Right lobe of liver (tissue), 6 donors: ENCODE results near the gene CIB4. TPM values are rescaled to one million over a fixed set of nuclear protein-coding genes. Genes with fewer than 3 reads are reported as not detected.
"Not testable (repeated sequence)": the region's sequence is repeated elsewhere in the genome, so short reads cannot be mapped to it uniquely, and the experiment has no call there.

Source experiments
- ATAC-seq, 4 donors: fragments of 200-7000 bp; cut with Tn5 transposase; one replicate each; pipeline ENCODE4 v1.9.1; 2020; ENCODE audit warnings: mild to moderate bottlenecking in 4 of 4, moderate library complexity in 4 of 4
- DNase-seq, 3 donors: peaks; one replicate each; pipeline ENCODE4 v3.0.0-alpha.2; 2020
- H3K27ac ChIP-seq, 3 donors: fragments of 200-600 bp; one replicate each; pipeline ENCODE4 v1.8.0; 2022
- H3K27me3 ChIP-seq, 2 donors: fragments of 200-600 bp; one replicate each; pipeline ENCODE4 v1.8.0; 2022
- H3K36me3 ChIP-seq, 4 donors: fragments of 200-600 bp; sonication (generic) in 1 of 4; one replicate each; pipeline versions ENCODE4 v1.5.1 to v1.8.0; 2017 to 2022; ENCODE audit warnings: control low read depth in 1 of 4
- H3K4me1 ChIP-seq, 4 donors: fragments of 200-600 bp; sonication (generic) in 1 of 4; one replicate each; pipeline versions ENCODE4 v1.5.1 to v1.8.0; 2017 to 2022; ENCODE audit warnings: control low read depth in 1 of 4
- H3K4me3 ChIP-seq, 3 donors: fragments of 200-600 bp; one replicate each; pipeline ENCODE4 v1.8.0; 2022
- H3K9me3 ChIP-seq, 4 donors: fragments of 200-600 bp; sonication (generic) in 1 of 4; one replicate each; pipeline versions ENCODE4 v1.5.1 to v1.8.0; 2017 to 2022; ENCODE audit warnings: control low read depth in 1 of 4
- POLR2A ChIP-seq: fragments of 450-650 bp; IDR thresholded peaks from one replicate; pipeline ENCODE4 v1.6.1; 2017; ENCODE audit warnings: antibody characterized with exemption, mild to moderate bottlenecking
- WGBS: methylation state at CpG from one replicate; pipeline ENCODE4 v1.1.6; 2018; ENCODE audit warnings: low coverage, low lambda C conversion rate; ENCODE audit not compliant: insufficient coverage; ENCODE audit errors: missing lambda C conversion rate; 5-methylcytosine and 5-hydroxymethylcytosine counted together
- intact Hi-C, 2 donors: fragments of 100-400 bp; cut with DNase I; formaldehyde crosslinking; loops; one replicate each; pipeline versions ENCODE4 v1.11.2 to v1.14.1; 2022
- total RNA-seq, 6 experiments: library from RNA; depleted of rRNA in 2 of 6; stranded (reverse); fragments of >200 nt in 2 of 6; fragmentation: NEBNext Ultra II Directional in 3 of 6; extraction: Animal tissue kit (Norgen Biotek cat#: 25700) in 3 of 6; gene quantifications; one replicate each; pipeline versions ENCODE4 v1.1.0 to v1.2.4, GENCODE V29; 2016 to 2023
- TF ChIP-seq, protein P1 (sequence below), 4 donors: fragments of 200-600 bp in 3 of 4; fragments of 450-650 bp in 1 of 4; IDR thresholded peaks; one replicate each; pipeline versions ENCODE4 v1.5.1 to v1.8.0; 2016 to 2022; ENCODE audit warnings: antibody characterized with exemption in 4 of 4, mild to moderate bottlenecking in 2 of 4
- donor health status: DM: no; HTN: yes; CAD: no.
- donor health status: DM: no; HTN: no; CAD: no.
- donor health status: DM: no; HTN: no; CAD: no.
- donor health status: DM: no; HTN: yes; CAD: no.
- donor health status: DM: no; HTN: yes; CAD: no.

The CIB4 gene
- total RNA-seq, 6 experiments from 2014 or later: not detected

DNA sequence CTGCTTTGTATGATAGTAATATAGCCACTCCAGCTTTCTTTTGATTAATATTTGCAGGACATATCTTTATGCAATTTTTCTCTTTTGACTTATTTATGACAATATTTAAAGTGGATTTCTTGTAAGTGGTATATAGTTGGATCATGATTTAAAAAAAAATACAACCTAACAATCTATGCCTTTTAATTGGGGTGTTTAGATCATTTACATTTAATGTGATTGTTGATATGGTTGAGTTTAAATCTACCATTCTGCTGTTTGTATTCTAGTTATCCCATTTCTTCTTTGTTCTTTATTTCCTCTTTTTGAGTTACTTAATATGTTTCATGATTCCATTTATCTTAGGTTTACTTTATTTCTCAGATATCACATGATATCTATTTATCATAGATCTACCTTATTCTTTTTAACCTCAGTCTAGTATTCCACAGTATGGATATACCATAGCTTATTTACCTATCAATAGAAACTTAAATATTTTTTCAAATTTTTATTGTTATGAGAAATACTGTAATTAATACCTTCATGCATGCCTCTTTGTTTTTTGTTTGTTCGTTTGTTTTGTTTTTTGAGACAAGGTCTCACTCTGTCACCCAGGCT is 19.3 kb upstream of the CIB4 start:
- ATAC-seq (no peak), DNase-seq (no peak)
- Histone ChIP-seq H3K27me3 (no peaks in the 10 kb centered on the region), H3K36me3 (no peaks in the 10 kb centered on the region), H3K4me1 (no peaks in the 10 kb centered on the region), H3K9me3 (no peaks in the 10 kb centered on the region), H3K4me3 (no peak overlapping the region), H3K27ac (no peak overlapping the region)
- 18% methylated on average over 1 of the region's 1 CpG for WGBS
- intact Hi-C loops: no loop called here
- TF ChIP-seq, protein P1, sequence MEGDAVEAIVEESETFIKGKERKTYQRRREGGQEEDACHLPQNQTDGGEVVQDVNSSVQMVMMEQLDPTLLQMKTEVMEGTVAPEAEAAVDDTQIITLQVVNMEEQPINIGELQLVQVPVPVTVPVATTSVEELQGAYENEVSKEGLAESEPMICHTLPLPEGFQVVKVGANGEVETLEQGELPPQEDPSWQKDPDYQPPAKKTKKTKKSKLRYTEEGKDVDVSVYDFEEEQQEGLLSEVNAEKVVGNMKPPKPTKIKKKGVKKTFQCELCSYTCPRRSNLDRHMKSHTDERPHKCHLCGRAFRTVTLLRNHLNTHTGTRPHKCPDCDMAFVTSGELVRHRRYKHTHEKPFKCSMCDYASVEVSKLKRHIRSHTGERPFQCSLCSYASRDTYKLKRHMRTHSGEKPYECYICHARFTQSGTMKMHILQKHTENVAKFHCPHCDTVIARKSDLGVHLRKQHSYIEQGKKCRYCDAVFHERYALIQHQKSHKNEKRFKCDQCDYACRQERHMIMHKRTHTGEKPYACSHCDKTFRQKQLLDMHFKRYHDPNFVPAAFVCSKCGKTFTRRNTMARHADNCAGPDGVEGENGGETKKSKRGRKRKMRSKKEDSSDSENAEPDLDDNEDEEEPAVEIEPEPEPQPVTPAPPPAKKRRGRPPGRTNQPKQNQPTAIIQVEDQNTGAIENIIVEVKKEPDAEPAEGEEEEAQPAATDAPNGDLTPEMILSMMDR (IDR thresholded peaks at IDR 0.05): no peak
- no peak for TF ChIP-seq POLR2A

DNA sequence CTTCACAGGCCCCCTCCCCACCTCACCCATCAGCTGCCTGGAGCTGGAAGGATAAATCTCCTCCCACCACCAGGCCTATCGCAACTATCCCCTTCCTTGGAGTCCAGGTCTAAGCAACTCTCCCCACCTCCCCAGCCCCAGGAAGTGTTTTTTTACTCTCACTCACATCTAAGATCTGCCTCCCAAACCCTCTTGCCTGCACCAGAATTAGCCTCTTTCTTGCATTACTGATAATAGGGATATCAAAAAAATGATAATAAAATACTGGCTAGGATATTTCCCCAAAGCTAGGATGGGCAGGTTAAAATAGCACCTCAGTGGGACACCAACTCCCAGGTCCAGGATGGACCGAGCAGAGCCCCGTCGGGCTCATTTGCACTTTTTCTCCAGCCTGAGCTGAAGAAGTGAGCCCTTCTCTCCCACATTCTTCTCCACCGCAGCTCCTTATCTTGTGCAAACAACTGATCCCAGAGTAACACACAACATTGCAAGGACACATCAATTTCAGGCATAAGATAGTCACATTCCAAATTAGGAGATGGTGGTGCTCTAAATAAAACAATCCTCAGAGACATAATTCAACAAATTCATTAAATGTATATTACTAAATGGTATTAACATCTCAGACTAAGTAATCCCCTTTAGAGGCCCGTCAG is 17.7 kb upstream of the CIB4 start:
- H3K9me3 ChIP-seq: no peaks in the 10 kb centered on the region
- no peak for ATAC-seq
- WGBS: 44% methylated on average over 6 of the region's 6 CpGs
- H3K4me1 ChIP-seq: no peaks in the 10 kb centered on the region
- DNase-seq: peak in 1 of 3 donors; percentile 11
- H3K4me3 ChIP-seq: no peak overlapping the region
- intact Hi-C loops: no loop called here
- H3K27me3 ChIP-seq: no peaks in the 10 kb centered on the region
- no peak overlapping the region for H3K27ac ChIP-seq
- TF ChIP-seq, protein P1 (IDR thresholded peaks at IDR 0.05): no peak
- H3K36me3 ChIP-seq: no peaks in the 10 kb centered on the region

DNA sequence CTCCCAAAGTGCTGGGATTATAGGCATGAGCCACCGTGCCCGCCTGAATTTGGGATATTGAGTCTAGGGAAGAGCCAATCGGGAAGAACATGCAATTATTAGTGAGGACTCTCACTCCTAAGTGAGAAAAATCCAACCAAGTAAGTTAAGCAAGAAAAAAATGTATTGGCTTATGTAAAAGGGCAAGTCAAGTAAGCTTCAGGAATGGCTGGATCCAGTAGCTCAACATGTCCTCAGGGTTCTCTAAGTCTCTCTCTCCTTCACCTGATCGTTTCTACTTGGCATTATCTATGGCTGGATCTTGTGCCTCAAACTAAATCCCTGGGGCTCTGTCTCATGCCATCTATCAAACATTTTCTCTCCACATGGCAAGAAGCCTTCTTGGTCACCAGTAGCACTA is 16.1 kb upstream of the CIB4 start:
- TF ChIP-seq, protein P1 (IDR thresholded peaks at IDR 0.05): no peak
- no peak for TF ChIP-seq POLR2A
- no peaks in the 10 kb centered on the region for H3K27me3 ChIP-seq
- DNase-seq (peak in 1 of 3 donors; percentile 5), ATAC-seq (no peak)
- no peaks in the 10 kb centered on the region for H3K9me3 ChIP-seq
- WGBS: 74% methylated on average over 4 of the region's 4 CpGs
- no peaks in the 10 kb centered on the region for H3K4me1 ChIP-seq
- intact Hi-C loops: no loop called here
- H3K27ac ChIP-seq: no peak overlapping the region
- H3K4me3 ChIP-seq: no peak overlapping the region
- no peaks in the 10 kb centered on the region for H3K36me3 ChIP-seq

DNA sequence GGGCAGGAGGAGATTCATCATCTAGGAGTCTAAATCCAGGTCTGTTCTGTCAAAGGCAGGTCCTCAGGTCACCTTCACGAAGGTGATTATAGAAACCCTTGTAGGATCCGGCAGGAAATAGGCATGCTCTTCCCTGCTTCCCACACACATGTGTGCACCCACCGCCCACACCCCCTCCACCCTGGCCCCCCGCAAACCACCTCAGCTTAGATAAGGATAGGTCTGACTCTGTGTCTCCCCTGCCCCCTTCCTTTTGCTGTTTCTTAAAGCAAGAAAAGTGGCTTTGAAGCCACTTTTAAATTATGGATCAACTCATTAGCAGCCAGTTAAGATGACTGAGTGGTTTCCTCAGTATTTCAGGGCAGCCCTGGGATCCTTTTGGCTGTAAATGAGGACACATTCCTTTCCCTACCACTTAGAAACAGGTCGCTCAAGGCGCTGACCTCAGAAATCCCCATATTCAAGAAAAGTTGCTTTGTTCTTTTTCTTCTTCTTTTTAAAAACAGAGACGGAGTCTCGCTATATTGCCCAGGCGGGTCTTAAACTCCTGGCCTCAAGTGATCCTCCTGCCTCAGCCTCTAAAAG is 14.5 kb upstream of the CIB4 start:
- intact Hi-C loops: no loop called here

DNA sequence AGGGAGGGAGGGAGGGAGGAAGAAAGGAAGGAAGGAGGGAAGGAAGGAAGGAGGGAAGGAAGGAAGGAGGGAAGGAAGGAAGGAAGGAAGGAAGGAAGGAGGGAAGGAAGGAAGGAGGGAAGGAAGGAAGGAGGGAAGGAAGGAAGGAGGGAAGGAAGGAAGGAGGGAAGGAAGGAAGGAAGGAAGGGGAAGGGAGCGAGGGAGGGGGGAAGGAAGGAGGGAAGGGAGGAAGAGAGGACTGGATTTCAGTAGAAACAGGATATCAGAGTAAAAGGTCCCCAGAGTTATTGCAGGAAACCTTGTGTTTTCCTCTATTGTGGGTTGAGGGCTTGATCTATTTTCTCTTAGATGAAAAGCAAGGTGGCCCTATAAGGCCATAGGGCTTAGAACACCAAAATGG is 14.0 kb upstream of the CIB4 start:
- not testable (repeated sequence) for H3K27me3 ChIP-seq, H3K36me3 ChIP-seq

More for the DNA sequence above, 14.5 kb upstream of the CIB4 start:
- Histone ChIP-seq H3K27ac (no peak overlapping the region), H3K27me3 (no peaks in the 10 kb centered on the region), H3K4me3 (no peak overlapping the region), H3K9me3 (no peaks in the 10 kb centered on the region), H3K4me1 (no peaks in the 10 kb centered on the region), H3K36me3 (no peaks in the 10 kb centered on the region)
- DNase-seq (peak in 1 of 3 donors; percentile 11), ATAC-seq (no peak)
- TF ChIP-seq POLR2A: no peak
- TF ChIP-seq, protein P1 (IDR thresholded peaks at IDR 0.05): no peak
- 95% methylated on average over 6 of the region's 9 CpGs for WGBS

More for the DNA sequence above, 14.0 kb upstream of the CIB4 start:
- WGBS: no CpG with 5 or more reads among the region's 1 CpG
- DNase-seq, ATAC-seq, intact Hi-C loops, H3K27ac ChIP-seq, H3K4me3 ChIP-seq, H3K4me1 ChIP-seq, H3K9me3 ChIP-seq: not testable (repeated sequence)
